Ishikawa (cell line): ENCODE data around the gene ZNF556.

ENCODE experiments used
- CEBPB ChIP-seq: IDR thresholded peaks from 2 replicates; pipeline ENCODE4 v1.6.1; 2012
- CREB1 ChIP-seq: IDR thresholded peaks from 2 replicates; pipeline ENCODE4 v1.6.1; 2012; ENCODE audit warnings: low read depth
- EGR1 ChIP-seq: IDR thresholded peaks from 2 replicates; pipeline ENCODE4 v1.6.1; 2012
- EP300 ChIP-seq: IDR thresholded peaks from 2 replicates; pipeline ENCODE4 v1.6.1; 2012; ENCODE audit warnings: borderline replicate concordance
- FOXM1 ChIP-seq: IDR thresholded peaks from 2 replicates; pipeline ENCODE4 v1.6.1; 2012; ENCODE audit warnings: low read depth, borderline replicate concordance
- NFIC ChIP-seq: IDR thresholded peaks from 2 replicates; pipeline ENCODE4 v1.6.1; 2012
- RAD21 ChIP-seq: IDR thresholded peaks from 2 replicates; pipeline ENCODE4 v1.6.1; 2012; ENCODE audit warnings: low read depth
- TAF1 ChIP-seq: IDR thresholded peaks from 2 replicates; pipeline ENCODE4 v1.6.1; 2012; ENCODE audit warnings: low read depth, mild to moderate bottlenecking
- TCF12 ChIP-seq: IDR thresholded peaks from 2 replicates; pipeline ENCODE4 v1.6.1; 2012; ENCODE audit warnings: low read depth
- TEAD4 ChIP-seq: IDR thresholded peaks from 2 replicates; pipeline ENCODE4 v1.6.1; 2012
- USF1 ChIP-seq: IDR thresholded peaks from 2 replicates; pipeline ENCODE4 v1.6.1; 2012
- YY1 ChIP-seq: IDR thresholded peaks from 2 replicates; pipeline ENCODE4 v1.6.1; 2012; ENCODE audit warnings: low read depth
- ZBTB7A ChIP-seq: IDR thresholded peaks from 2 replicates; pipeline ENCODE4 v1.6.1; 2012; ENCODE audit warnings: low read depth
- TF ChIP-seq, protein P1 (sequence below): IDR thresholded peaks from 2 replicates; pipeline ENCODE4 v1.6.1; 2012; ENCODE audit warnings: low read depth, mild to moderate bottlenecking
- TF ChIP-seq, protein P2 (sequence below): IDR thresholded peaks from 2 replicates; pipeline ENCODE4 v1.6.1; 2012

The ZNF556 gene

DNA sequence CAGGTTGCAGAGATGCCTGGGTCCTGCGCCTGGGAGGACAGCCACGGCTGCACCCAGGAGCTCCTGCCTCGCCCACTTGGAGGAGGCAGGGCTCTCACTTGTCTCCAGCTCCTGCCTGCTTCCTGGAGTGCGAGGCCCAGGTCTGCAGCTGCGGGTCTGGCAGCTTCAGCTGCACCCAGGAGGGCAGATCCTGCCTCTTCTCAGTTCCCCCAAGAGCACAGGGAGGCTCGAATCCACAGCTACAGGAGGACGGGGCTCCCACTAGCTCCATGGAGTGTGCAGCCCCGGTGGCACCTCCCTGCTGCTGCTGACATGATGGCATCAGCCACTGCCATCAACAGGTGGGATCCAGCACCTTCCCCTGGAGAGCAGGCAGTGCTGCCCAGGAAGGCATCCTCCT is 43.0 kb upstream of the ZNF556 start:
- TF ChIP-seq RAD21 (no peak), EP300 (no peak), TEAD4 (no peak), CEBPB (no peak), NFIC (no peak), ZBTB7A (no peak), USF1 (no peak), YY1 (no peak), FOXM1 (no peak), TCF12 (no peak), EGR1 (no peak), CREB1 (no peak), TAF1 (no peak)
- TF ChIP-seq, protein P1, sequence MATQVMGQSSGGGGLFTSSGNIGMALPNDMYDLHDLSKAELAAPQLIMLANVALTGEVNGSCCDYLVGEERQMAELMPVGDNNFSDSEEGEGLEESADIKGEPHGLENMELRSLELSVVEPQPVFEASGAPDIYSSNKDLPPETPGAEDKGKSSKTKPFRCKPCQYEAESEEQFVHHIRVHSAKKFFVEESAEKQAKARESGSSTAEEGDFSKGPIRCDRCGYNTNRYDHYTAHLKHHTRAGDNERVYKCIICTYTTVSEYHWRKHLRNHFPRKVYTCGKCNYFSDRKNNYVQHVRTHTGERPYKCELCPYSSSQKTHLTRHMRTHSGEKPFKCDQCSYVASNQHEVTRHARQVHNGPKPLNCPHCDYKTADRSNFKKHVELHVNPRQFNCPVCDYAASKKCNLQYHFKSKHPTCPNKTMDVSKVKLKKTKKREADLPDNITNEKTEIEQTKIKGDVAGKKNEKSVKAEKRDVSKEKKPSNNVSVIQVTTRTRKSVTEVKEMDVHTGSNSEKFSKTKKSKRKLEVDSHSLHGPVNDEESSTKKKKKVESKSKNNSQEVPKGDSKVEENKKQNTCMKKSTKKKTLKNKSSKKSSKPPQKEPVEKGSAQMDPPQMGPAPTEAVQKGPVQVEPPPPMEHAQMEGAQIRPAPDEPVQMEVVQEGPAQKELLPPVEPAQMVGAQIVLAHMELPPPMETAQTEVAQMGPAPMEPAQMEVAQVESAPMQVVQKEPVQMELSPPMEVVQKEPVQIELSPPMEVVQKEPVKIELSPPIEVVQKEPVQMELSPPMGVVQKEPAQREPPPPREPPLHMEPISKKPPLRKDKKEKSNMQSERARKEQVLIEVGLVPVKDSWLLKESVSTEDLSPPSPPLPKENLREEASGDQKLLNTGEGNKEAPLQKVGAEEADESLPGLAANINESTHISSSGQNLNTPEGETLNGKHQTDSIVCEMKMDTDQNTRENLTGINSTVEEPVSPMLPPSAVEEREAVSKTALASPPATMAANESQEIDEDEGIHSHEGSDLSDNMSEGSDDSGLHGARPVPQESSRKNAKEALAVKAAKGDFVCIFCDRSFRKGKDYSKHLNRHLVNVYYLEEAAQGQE = no peak
- TF ChIP-seq, protein P2, sequence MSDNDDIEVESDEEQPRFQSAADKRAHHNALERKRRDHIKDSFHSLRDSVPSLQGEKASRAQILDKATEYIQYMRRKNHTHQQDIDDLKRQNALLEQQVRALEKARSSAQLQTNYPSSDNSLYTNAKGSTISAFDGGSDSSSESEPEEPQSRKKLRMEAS = no peak

DNA sequence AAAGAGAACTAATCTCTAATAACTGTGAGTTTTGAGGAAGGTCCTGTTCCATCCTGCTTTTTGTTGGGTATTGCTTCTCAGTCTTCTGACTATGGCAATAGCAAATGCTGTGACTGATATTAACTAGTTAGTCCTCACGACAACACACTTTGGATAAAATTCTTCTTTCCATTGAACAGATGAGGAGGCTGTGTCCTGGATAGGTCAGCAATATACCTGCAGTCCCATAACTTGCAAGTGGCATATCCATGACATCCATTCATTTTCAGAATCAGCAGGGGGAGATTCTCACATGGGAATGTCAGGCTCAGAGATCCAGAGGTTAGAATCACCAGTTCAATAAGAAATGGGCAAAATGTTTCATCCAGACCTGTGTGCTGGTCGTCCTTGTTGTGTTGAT is 40.1 kb upstream of the ZNF556 start:
- TF ChIP-seq EP300 (no peak), RAD21 (no peak), TAF1 (no peak), FOXM1 (no peak), TCF12 (no peak), TEAD4 (no peak), YY1 (no peak), EGR1 (no peak), USF1 (no peak), CEBPB (no peak), CREB1 (no peak), ZBTB7A (no peak), NFIC (no peak)
- TF ChIP-seq, protein P1 = no peak
- TF ChIP-seq, protein P2 = no peak

- TF ChIP-seq FOXM1 = no peak
- no peak for TF ChIP-seq TAF1
- no peak for TF ChIP-seq YY1
- TF ChIP-seq CEBPB = no peak
- no peak for TF ChIP-seq TEAD4
- no peak for TF ChIP-seq ZBTB7A
- no peak for TF ChIP-seq EP300
- no peak for TF ChIP-seq NFIC
- no peak for TF ChIP-seq TCF12
- TF ChIP-seq CREB1 = no peak
- TF ChIP-seq, protein P2 = no peak
- TF ChIP-seq EGR1 = no peak
- TF ChIP-seq USF1 = no peak
- TF ChIP-seq RAD21 = no peak
- TF ChIP-seq, protein P1 = no peak
Observed at GRCh38 chr19:2827840-2828489, 39.2 kb upstream of the ZNF556 start.
